ENCODE results near the gene TBC1D7.

The TBC1D7 gene

GRCh38 chr6:13328076-13328874 is at the start of gene TBC1D7:
Gene TBC1D7, minus strand, starts transcription at chr6:13328537. Its CDS starts 1,639 bp downstream, at chr6:13326898.
- H3K4me2 ChIP-seq = peak within 1 kb of the TSS; percentile 93
- H4K20me1 ChIP-seq = no peaks in the 10 kb centered on the region
- H3K4me1 ChIP-seq = peaks cover 56% of the 10 kb centered on the region
- TF ChIP-seq Cebpa-rat (IDR thresholded peaks at IDR 0.05) = no peak
- H3K9me3 ChIP-seq = no peaks in the 10 kb centered on the region
- H3K27ac ChIP-seq = peak within 1 kb of the TSS; percentile 88
- peak within 1 kb of the TSS; percentile 85 for H3K4me3 ChIP-seq
- H3K36me3 ChIP-seq = peaks cover 28% of the 10 kb centered on the region
- H3K9ac ChIP-seq = peak within 1 kb of the TSS; percentile 88
- no peaks in the 10 kb centered on the region for H3K27me3 ChIP-seq

- no peak overlapping the region for H3K27ac ChIP-seq
- H3K4me1 ChIP-seq = no peaks in the 10 kb centered on the region
- H3K27me3 ChIP-seq = no peaks in the 10 kb centered on the region
- no peaks in the 10 kb centered on the region for H3K9me3 ChIP-seq
- no peak overlapping the region for H3K4me3 ChIP-seq
- no peak for TF ChIP-seq Cebpa-rat (IDR thresholded peaks at IDR 0.05)
- H4K20me1 ChIP-seq = peaks cover 7% of the 10 kb centered on the region; the same call in 1 of the 2 replicates
- no peak overlapping the region for H3K4me2 ChIP-seq
- no peak overlapping the region for H3K9ac ChIP-seq
- H3K36me3 ChIP-seq = peaks cover 12% of the 10 kb centered on the region; the same call in 1 of the 2 replicates
These were observed 48.9 kb upstream of the TBC1D7 start for GRCh38 chr6:13377054-13377758.

GRCh38 chr6:13375360-13375878 is 47.1 kb upstream of the TBC1D7 start:
- H3K9me3 ChIP-seq = no peaks in the 10 kb centered on the region
- no peak overlapping the region for H3K4me3 ChIP-seq
- no peaks in the 10 kb centered on the region for H3K27me3 ChIP-seq
- no peak for TF ChIP-seq Cebpa-rat (IDR thresholded peaks at IDR 0.05)
- H3K27ac ChIP-seq = no peak overlapping the region
- H3K9ac ChIP-seq = no peak overlapping the region
- H3K4me1 ChIP-seq = no peaks in the 10 kb centered on the region
- no peaks in the 10 kb centered on the region for H4K20me1 ChIP-seq
- H3K36me3 ChIP-seq = peaks cover 12% of the 10 kb centered on the region; the same call in 1 of the 2 replicates
- no peak overlapping the region for H3K4me2 ChIP-seq

DNA sequence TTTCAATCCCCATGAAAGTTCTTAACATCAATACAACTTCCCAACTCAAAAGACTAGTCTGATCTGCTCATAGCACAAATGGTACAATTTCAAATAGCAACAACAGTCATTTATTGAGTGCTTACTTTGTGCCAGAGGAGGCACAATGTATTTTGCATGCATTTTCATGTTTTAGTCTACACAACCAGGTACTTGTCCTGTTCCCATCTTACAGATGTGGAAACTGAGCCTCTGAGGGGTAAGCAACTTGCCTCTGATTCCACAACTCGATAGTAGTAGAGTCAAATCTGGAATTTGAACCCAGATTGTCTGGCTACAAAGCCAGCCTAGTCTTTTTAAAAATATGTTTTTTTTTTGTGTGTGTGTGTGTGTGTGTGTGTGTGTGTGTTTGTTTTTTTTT is 45.6 kb upstream of the TBC1D7 start:
- H3K4me2 ChIP-seq = no peak overlapping the region
- H3K4me3 ChIP-seq = no peak overlapping the region
- peaks cover 12% of the 10 kb centered on the region; the same call in 1 of the 2 replicates for H3K36me3 ChIP-seq
- H3K27me3 ChIP-seq = no peaks in the 10 kb centered on the region
- H3K4me1 ChIP-seq = peaks cover 6% of the 10 kb centered on the region
- H3K27ac ChIP-seq = no peak overlapping the region
- TF ChIP-seq Cebpa-rat (IDR thresholded peaks at IDR 0.05) = no peak
- H3K9me3 ChIP-seq = no peaks in the 10 kb centered on the region
- no peak overlapping the region for H3K9ac ChIP-seq
- H4K20me1 ChIP-seq = peaks cover 7% of the 10 kb centered on the region; the same call in 1 of the 2 replicates

GRCh38 chr6:13373488-13373886 is 45.1 kb upstream of the TBC1D7 start:
- TF ChIP-seq Cebpa-rat (IDR thresholded peaks at IDR 0.05) = no peak
- Histone ChIP-seq H3K4me2 (no peak overlapping the region), H4K20me1 (peaks cover 11% of the 10 kb centered on the region; the same call in 1 of the 2 replicates), H3K9me3 (no peaks in the 10 kb centered on the region), H3K36me3 (peaks cover 11% of the 10 kb centered on the region; the same call in 1 of the 2 replicates), H3K9ac (no peak overlapping the region), H3K4me3 (no peak overlapping the region), H3K4me1 (peaks cover 10% of the 10 kb centered on the region), H3K27me3 (no peaks in the 10 kb centered on the region), H3K27ac (no peak overlapping the region)

DNA sequence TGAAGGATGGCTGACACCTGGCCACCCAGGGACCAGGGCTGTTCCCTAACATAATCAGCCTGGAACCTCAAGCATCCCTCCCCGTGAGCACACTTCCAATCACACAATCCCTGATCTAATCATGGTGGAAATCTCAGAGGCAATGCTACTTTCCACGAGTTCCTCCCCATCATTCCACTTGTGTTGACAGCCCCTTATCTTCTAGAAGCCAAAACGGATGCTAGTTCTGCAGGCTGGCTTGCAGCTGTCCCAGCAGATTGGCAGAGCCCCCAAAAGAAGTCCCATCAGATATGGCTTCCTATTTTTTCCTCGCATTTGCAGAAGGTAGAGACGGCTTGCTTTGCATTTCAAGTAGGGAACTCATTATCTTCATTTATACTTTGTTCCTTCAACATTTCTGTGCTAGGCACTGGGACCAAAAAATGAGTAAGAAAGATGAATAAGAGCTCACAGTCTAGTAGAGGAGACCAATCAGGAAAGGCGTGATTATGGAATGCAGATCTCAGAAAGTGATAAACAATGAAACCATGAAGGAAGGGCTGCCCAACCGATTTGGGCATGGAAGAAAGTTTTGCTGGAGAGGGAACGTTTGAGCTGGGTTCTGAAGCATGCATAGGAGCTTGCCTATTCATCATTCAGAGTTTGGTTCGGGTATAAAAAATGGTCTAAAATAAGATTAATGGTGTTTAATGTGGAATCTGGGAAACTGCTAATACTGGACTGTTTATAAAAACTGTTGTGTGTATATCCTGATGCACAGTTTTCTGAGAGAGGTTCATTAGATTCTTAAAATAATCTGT is 44.6 kb upstream of the TBC1D7 start:
- no peak for TF ChIP-seq Cebpa-rat (IDR thresholded peaks at IDR 0.05)
- H3K27me3 ChIP-seq = no peaks in the 10 kb centered on the region
- H3K4me2 ChIP-seq = no peak overlapping the region
- no peak overlapping the region for H3K27ac ChIP-seq
- H4K20me1 ChIP-seq = peaks cover 17% of the 10 kb centered on the region; the same call in 1 of the 2 replicates
- no peaks in the 10 kb centered on the region for H3K9me3 ChIP-seq
- H3K36me3 ChIP-seq = 0 out of 2 replicates have a peak, but pooled peaks cover 6% of the 10 kb centered on the region
- H3K4me3 ChIP-seq = no peak overlapping the region
- peaks cover 10% of the 10 kb centered on the region for H3K4me1 ChIP-seq
- H3K9ac ChIP-seq = no peak overlapping the region

DNA sequence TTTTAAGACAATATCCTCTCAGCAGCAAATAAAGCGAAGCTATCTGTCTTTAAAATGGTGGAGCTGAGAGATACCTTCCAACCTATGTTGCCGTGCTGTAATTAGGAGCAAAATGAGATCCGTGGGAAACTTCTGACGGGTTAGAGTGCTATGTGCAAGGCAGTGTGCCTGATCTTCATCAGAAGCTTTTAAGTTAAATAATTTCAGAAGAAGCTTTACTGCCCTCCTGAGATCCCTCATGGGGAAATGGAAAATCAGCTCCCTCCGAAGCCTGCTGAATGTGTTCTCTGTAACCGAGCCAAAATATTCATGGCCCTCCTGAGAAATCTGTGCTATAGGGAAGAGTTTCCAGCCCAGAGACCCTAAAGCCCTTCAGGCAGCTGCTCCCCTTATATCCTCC is 43.7 kb upstream of the TBC1D7 start:
- Histone ChIP-seq H3K27me3 (no peaks in the 10 kb centered on the region), H3K4me2 (no peak overlapping the region), H3K36me3 (0 out of 2 replicates have a peak, but pooled peaks cover 1% of the 10 kb centered on the region), H3K4me3 (no peak overlapping the region), H3K9ac (no peak overlapping the region), H3K27ac (no peak overlapping the region), H3K9me3 (no peaks in the 10 kb centered on the region), H4K20me1 (peaks cover 20% of the 10 kb centered on the region; the same call in 1 of the 2 replicates), H3K4me1 (peaks cover 10% of the 10 kb centered on the region)
- no peak for TF ChIP-seq Cebpa-rat (IDR thresholded peaks at IDR 0.05)

DNA sequence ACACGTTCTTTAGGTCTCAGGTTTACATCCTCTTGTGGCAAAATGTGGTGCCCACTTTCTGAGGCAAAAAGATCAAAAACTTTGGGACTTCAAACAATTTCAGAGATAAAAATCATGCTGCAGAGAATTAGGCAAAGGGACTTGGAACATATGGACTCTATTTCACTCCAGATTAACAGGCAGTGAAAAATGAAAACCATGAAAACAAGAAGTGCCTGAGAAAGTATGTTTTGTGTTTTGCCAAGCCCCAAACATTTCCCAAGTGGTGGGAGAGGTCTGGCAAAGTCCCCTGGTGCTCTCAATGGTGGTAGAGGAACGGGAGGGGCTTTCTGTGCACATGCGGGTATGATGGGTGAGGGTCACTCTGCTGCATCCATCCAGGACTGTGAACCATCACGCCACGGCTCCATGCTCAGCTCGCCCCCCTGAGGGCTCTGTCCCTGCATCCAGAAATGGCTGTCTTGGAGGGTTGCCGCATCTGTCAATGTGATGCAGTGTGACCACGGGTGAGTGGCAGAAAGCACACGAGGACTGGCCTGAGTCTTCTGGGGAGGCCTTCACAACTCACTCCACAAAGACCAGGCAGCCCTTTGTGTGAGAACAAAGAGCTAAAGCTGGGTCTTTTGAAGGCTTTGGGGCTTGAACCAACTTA is 43.2 kb upstream of the TBC1D7 start:
- Histone ChIP-seq H4K20me1 (peaks cover 20% of the 10 kb centered on the region; the same call in 1 of the 2 replicates), H3K4me2 (no peak overlapping the region), H3K9me3 (no peaks in the 10 kb centered on the region), H3K27me3 (no peaks in the 10 kb centered on the region), H3K4me1 (peaks cover 10% of the 10 kb centered on the region), H3K27ac (no peak overlapping the region), H3K4me3 (no peak overlapping the region), H3K9ac (no peak overlapping the region), H3K36me3 (no peaks in the 10 kb centered on the region)
- TF ChIP-seq Cebpa-rat (IDR thresholded peaks at IDR 0.05) = no peak

DNA sequence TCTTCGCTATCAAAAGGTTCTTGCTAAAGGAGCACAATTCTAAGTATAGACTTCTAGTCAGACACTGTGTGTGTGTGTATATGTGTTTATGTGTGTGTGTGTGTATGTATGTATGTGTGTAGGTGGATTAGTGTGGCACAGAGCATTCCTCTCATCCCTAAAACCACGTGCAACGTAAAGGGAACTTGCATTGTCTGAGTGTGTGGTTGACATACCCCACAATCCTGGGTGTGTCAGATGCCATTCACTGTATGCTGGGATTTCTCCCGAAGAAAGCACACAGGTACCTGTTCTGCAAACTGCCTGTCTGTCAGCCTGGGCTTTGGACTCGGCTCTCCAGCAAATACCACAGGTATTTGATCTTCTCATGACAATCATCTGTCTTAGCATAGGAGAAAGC is 42.3 kb upstream of the TBC1D7 start:
- peaks cover 3% of the 10 kb centered on the region; the same call in 1 of the 2 replicates for H3K36me3 ChIP-seq
- H3K27me3 ChIP-seq = no peaks in the 10 kb centered on the region
- H3K4me3 ChIP-seq = no peak overlapping the region
- TF ChIP-seq Cebpa-rat (IDR thresholded peaks at IDR 0.05) = no peak
- no peak overlapping the region for H3K9ac ChIP-seq
- H3K4me2 ChIP-seq = no peak overlapping the region
- no peaks in the 10 kb centered on the region for H3K9me3 ChIP-seq
- peaks cover 20% of the 10 kb centered on the region; the same call in 1 of the 2 replicates for H4K20me1 ChIP-seq
- no peak overlapping the region for H3K27ac ChIP-seq
- H3K4me1 ChIP-seq = peaks cover 10% of the 10 kb centered on the region
